Measurements from ENCODE around the gene URB1.
A peak's percentile ranks its signal among the peaks of the same experiment; 100 is the strongest.
"Not testable (repeated sequence)": the region's sequence is repeated elsewhere in the genome, so short reads cannot be mapped to it uniquely, and the experiment has no call there.

URB1 gene

GRCh38 chr21:32285476-32285875, 107.3 kb downstream of the URB1 start:
- no peak for DNase-seq (ENCODE audit: low read depth)

- no peak for DNase-seq (ENCODE audit: low read depth)
Measured at GRCh38 chr21:32282992-32283391, 109.8 kb downstream of the URB1 start.

GRCh38 chr21:32281531-32281930, 111.3 kb downstream of the URB1 start:
- DNase-seq (ENCODE audit: low read depth), result no peak

GRCh38 chr21:32279377-32279680, 113.5 kb downstream of the URB1 start:
- DNase-seq (ENCODE audit: low read depth), result no peak

- peak; percentile 97 for DNase-seq (ENCODE audit: low read depth)
Measured at GRCh38 chr21:32278518-32279376, 114.1 kb downstream of the URB1 start, which contains the start of gene MIS18A. Gene MIS18A, minus strand, starts transcription at chr21:32279049. Its CDS starts 35 bp downstream, at chr21:32279014.

- DNase-seq (ENCODE audit: low read depth), result no peak
Measured at GRCh38 chr21:32278103-32278502, 114.7 kb downstream of the URB1 start.

- no peak for DNase-seq (ENCODE audit: low read depth)
Measured at GRCh38 chr21:32276671-32277070, 116.1 kb downstream of the URB1 start.

GRCh38 chr21:32270748-32271147, 122.1 kb downstream of the URB1 start:
- no peak for DNase-seq (ENCODE audit: low read depth)

- not testable (repeated sequence) for DNase-seq (ENCODE audit: low read depth)
Measured at GRCh38 chr21:32265321-32265720, 127.5 kb downstream of the URB1 start.

- DNase-seq (ENCODE audit: low read depth), result no peak
Measured at GRCh38 chr21:32261929-32262328, 130.9 kb downstream of the URB1 start.

All from activated T-cell treated with anti-CD3 and anti-CD28 coated beads for 1 hour (primary cell).